ENCODE measurements around the gene ZBTB4.

ZBTB4 gene

DNA sequence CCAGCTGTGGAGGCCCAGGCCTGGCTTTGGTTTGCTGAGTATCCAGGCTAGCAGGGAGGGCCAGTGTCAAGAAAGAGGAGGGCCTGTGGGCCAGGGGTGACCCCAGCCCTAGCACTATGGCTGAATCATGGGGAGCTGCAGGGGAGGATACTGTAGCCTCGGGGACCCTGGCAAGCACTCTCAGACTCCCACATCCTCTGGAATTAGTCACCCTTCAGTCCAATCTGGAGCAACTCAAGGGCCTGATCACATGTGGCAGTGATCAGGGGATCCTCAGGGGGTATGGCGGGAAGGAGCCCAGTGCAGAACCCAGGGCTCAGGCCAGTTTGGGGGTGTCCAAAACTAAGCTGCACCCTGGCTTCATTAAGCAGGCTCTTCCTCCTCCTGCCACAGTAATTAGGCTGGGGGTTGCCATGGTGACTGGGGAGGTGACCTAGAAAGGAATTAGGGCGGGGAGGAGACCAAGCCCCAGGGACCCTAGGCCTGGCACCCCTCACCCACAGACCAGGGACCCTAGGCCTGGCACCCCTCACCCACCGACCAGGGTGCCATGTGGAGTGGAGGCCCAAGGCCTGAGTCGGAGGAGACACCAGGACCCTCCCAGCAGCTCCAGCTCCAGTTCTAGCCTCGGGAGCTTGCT is 66.0 kb downstream of the ZBTB4 start:
- no peak overlapping the region for H3K4me3 ChIP-seq (ENCODE audit: low read length)
- no peak overlapping the region for H3K9ac ChIP-seq (ENCODE audit: low read length)
- no peaks in the 10 kb centered on the region for H4K20me1 ChIP-seq (ENCODE audit: insufficient read depth, low read length)
- H3K4me2 ChIP-seq (ENCODE audit: low read length): no peak overlapping the region
- no peak overlapping the region for H3K27ac ChIP-seq (ENCODE audit: low read length)
- H3K79me2 ChIP-seq (ENCODE audit: low read length): no peaks in the 10 kb centered on the region
- no peaks in the 10 kb centered on the region for H3K9me3 ChIP-seq (ENCODE audit: insufficient read depth, low read length)
- no peaks in the 10 kb centered on the region for H3K36me3 ChIP-seq (replicated peaks; ENCODE audit: low read depth, low read length)
- H3K4me1 ChIP-seq (ENCODE audit: low read length): no peaks in the 10 kb centered on the region
- TF ChIP-seq, protein P1, sequence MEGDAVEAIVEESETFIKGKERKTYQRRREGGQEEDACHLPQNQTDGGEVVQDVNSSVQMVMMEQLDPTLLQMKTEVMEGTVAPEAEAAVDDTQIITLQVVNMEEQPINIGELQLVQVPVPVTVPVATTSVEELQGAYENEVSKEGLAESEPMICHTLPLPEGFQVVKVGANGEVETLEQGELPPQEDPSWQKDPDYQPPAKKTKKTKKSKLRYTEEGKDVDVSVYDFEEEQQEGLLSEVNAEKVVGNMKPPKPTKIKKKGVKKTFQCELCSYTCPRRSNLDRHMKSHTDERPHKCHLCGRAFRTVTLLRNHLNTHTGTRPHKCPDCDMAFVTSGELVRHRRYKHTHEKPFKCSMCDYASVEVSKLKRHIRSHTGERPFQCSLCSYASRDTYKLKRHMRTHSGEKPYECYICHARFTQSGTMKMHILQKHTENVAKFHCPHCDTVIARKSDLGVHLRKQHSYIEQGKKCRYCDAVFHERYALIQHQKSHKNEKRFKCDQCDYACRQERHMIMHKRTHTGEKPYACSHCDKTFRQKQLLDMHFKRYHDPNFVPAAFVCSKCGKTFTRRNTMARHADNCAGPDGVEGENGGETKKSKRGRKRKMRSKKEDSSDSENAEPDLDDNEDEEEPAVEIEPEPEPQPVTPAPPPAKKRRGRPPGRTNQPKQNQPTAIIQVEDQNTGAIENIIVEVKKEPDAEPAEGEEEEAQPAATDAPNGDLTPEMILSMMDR (IDR thresholded peaks at IDR 0.05; ENCODE audit: low read depth, low read length): no peak
- TF ChIP-seq EZH2phosphoT487 (IDR thresholded peaks at IDR 0.05; ENCODE audit: low read depth): no peak
- H3K27me3 ChIP-seq (ENCODE audit: low read depth, low read length): no peaks in the 10 kb centered on the region
- H2AFZ ChIP-seq (ENCODE audit: low read depth, low read length): no peak overlapping the region

DNA sequence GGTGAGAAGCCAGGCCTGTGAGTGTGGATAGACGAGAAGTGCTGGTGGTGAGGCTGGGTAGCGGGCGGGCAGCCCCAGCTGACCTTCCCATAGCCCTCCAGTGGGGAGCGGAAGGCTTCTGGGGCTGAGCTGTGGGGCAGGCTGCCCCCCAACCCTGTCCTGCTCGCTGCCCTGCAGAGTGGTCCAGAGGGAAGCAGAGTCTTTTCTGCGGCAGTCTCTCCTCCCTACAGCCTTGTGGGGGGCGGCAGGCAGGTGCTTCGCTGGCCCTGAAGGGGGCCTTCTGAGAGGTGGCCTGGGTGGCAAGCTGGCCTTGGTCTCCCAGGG is 68.0 kb downstream of the ZBTB4 start:
- no peak overlapping the region for H3K27ac ChIP-seq (ENCODE audit: low read length)
- no peaks in the 10 kb centered on the region for H3K4me1 ChIP-seq (ENCODE audit: low read length)
- TF ChIP-seq, protein P1 (IDR thresholded peaks at IDR 0.05; ENCODE audit: low read depth, low read length): no peak
- TF ChIP-seq EZH2phosphoT487 (IDR thresholded peaks at IDR 0.05; ENCODE audit: low read depth): no peak
- H3K27me3 ChIP-seq (ENCODE audit: low read depth, low read length): no peaks in the 10 kb centered on the region
- H3K36me3 ChIP-seq (replicated peaks; ENCODE audit: low read depth, low read length): no peaks in the 10 kb centered on the region
- no peak overlapping the region for H2AFZ ChIP-seq (ENCODE audit: low read depth, low read length)
- no peaks in the 10 kb centered on the region for H3K9me3 ChIP-seq (ENCODE audit: insufficient read depth, low read length)
- H3K9ac ChIP-seq (ENCODE audit: low read length): no peak overlapping the region
- no peak overlapping the region for H3K4me2 ChIP-seq (ENCODE audit: low read length)
- H3K4me3 ChIP-seq (ENCODE audit: low read length): no peak overlapping the region
- H4K20me1 ChIP-seq (ENCODE audit: insufficient read depth, low read length): no peaks in the 10 kb centered on the region
- no peaks in the 10 kb centered on the region for H3K79me2 ChIP-seq (ENCODE audit: low read length)

DNA sequence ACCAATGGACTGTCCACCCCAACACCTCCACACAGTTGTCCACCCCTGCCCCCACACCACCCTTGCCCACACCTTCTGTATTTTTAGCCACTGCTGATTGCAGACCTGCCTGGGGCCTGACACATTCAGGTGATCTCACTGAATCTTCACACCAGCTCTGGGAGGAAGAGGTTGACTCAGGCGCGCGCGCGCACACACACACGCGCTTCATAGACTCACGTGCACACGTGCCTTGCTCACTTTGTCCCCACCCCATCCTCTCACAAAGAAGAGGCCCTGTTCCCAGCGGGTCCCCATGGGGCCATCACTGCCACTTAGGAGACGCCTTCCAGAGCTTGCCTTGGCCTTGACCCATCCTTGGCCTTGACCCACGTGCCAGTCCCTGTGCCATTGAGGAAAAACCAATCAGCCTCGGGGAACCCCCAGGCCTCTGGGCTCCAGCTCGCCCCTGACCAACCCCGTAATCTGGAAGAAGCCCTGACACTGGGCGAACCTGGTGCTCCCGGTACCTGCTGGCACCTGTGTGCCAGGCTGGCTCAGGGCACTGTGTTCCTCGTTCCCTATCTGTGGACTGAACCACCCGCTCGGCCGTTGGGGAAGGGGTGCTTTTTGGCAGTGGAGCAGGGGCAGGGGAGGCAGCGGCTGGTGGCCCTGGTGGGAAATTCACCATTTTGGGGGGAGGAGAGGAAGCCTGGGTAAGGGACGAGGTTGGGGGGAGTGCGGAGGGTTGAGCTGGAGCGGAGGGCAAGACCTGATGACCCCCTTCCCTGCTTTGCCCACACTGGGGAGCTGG is 68.6 kb downstream of the ZBTB4 start:
- TF ChIP-seq, protein P1 (IDR thresholded peaks at IDR 0.05; ENCODE audit: low read depth, low read length): no peak
- TF ChIP-seq EZH2phosphoT487 (IDR thresholded peaks at IDR 0.05; ENCODE audit: low read depth): no peak
- H3K4me2 ChIP-seq (ENCODE audit: low read length): no peak overlapping the region
- no peaks in the 10 kb centered on the region for H3K36me3 ChIP-seq (replicated peaks; ENCODE audit: low read depth, low read length)
- no peak overlapping the region for H3K27ac ChIP-seq (ENCODE audit: low read length)
- no peak overlapping the region for H3K4me3 ChIP-seq (ENCODE audit: low read length)
- H3K9ac ChIP-seq (ENCODE audit: low read length): no peak overlapping the region
- no peaks in the 10 kb centered on the region for H3K79me2 ChIP-seq (ENCODE audit: low read length)
- no peaks in the 10 kb centered on the region for H4K20me1 ChIP-seq (ENCODE audit: insufficient read depth, low read length)
- peaks cover 1% of the 10 kb centered on the region; the same call in 1 of the 2 replicates for H3K4me1 ChIP-seq (ENCODE audit: low read length)
- no peaks in the 10 kb centered on the region for H3K9me3 ChIP-seq (ENCODE audit: insufficient read depth, low read length)
- no peak overlapping the region for H2AFZ ChIP-seq (ENCODE audit: low read depth, low read length)
- 0 out of 2 replicates have a peak, but pooled peaks cover under 1% of the 10 kb centered on the region for H3K27me3 ChIP-seq (ENCODE audit: low read depth, low read length)

DNA sequence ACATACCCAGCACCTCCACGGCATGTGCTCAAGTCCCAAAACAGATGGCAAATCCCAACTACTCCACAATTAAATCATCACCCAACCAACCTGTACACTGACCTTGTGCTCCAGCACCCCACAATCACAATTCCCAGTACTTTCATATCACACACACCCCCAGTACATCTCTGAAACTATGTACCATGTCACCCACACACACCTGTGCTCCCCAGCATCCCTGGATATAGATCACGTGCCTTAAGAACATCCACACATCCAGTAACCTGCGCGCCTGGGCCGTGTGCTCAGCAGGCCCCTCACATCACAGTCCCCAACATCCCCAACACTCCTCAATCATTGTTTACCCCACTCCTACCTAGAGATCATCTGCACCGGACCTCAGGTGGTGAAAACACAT is 69.7 kb downstream of the ZBTB4 start:
- H3K9ac ChIP-seq (ENCODE audit: low read length): no peak overlapping the region
- peaks cover 5% of the 10 kb centered on the region; the same call in 1 of the 2 replicates for H3K27me3 ChIP-seq (ENCODE audit: low read depth, low read length)
- H4K20me1 ChIP-seq (ENCODE audit: insufficient read depth, low read length): no peaks in the 10 kb centered on the region
- H3K4me2 ChIP-seq (ENCODE audit: low read length): no peak overlapping the region
- H3K4me1 ChIP-seq (ENCODE audit: low read length): peaks cover 5% of the 10 kb centered on the region
- TF ChIP-seq, protein P1 (IDR thresholded peaks at IDR 0.05; ENCODE audit: low read depth, low read length): no peak
- no peak for TF ChIP-seq EZH2phosphoT487 (IDR thresholded peaks at IDR 0.05; ENCODE audit: low read depth)
- H3K79me2 ChIP-seq (ENCODE audit: low read length): no peaks in the 10 kb centered on the region
- no peaks in the 10 kb centered on the region for H3K36me3 ChIP-seq (replicated peaks; ENCODE audit: low read depth, low read length)
- H3K27ac ChIP-seq (ENCODE audit: low read length): no peak overlapping the region
- H3K9me3 ChIP-seq (ENCODE audit: insufficient read depth, low read length): no peaks in the 10 kb centered on the region
- no peak overlapping the region for H3K4me3 ChIP-seq (ENCODE audit: low read length)
- H2AFZ ChIP-seq (ENCODE audit: low read depth, low read length): no peak overlapping the region
